ENCODE data around the gene SERPIND1.

- TF ChIP-seq PATZ1 (CRISPR knock-in tag; IDR thresholded peaks at IDR 0.05; ENCODE audit: borderline replicate concordance): no peak
- TF ChIP-seq TSHZ2 (CRISPR knock-in tag; IDR thresholded peaks at IDR 0.05): no peak
These were observed 27.3 kb upstream of the SERPIND1 start for GRCh38 chr22:20746431-20747189.
